A204.1 (cell line): ENCODE measurements around the gene MIEF1.

ENCODE experiments used
- FAIRE-seq: peaks from 2 replicates; lab custom pipeline; 2012; peaks lifted over from hg19 to GRCh38; lab: Jason Lieb, UNC

The MIEF1 gene

GRCh38 chr22:39502109-39502788, at the start of gene MIEF1:
Gene MIEF1 (plus strand): TSS chr22:39502290. CDS start chr22:39511295, 9,005 bp downstream.
- FAIRE-seq = peak; percentile 97

GRCh38 chr22:39452740-39453040, 49.4 kb upstream of the MIEF1 start:
- no peak for FAIRE-seq

DNA sequence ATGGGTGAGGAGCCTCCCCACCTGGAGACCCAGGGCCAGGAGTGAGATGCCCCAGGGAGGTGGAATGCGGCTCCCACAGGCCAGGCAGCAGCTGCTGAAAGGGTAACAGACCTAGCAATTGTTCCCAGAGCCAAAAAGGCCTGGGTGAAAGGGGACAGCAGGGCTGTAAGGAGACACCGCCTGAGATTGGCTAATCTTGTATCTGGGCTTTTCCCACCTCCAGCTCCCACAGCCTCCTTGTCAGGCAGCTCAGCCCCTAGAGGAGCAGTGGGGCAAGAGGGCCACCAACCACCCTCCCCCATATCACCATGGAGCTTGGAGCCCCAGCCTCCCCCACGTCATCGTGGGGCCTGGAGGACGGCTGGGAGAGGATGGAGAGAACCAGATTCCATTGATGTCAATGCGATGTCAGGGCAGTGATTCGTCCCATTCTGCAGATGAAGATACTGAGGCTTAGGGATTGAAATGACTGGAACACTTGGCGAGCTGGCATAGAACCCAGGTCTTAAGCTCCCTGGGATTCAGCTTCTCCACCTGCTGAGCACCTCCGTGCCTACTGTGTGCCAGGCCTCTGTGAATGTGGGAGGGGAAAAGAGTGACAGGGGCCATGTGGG, 48.2 kb upstream of the MIEF1 start:
- no peak for FAIRE-seq

DNA sequence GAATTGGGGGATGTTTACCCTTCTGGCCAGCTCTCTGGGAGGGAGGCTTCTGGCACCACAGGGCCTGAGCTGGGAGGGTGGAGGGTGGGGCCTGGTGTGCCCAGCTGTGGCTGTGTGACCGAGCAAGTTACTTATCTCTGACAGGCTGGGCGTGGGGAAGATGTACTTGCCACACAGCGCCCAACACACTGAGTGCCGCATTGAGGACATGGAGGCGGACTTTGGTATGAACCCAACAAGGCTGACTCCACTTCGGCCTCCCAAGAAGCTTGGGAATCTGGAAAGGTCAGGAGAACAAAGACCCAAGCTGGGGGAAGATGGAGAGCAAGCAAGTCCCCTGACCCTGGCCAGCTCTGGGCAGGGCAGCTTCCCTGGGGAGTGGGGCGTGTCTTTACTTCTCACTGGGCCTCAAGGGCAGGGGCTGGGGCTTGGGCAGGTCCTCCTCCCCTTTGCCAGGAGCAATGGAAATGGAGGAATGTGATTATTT, 47.7 kb upstream of the MIEF1 start:
- no peak for FAIRE-seq

DNA sequence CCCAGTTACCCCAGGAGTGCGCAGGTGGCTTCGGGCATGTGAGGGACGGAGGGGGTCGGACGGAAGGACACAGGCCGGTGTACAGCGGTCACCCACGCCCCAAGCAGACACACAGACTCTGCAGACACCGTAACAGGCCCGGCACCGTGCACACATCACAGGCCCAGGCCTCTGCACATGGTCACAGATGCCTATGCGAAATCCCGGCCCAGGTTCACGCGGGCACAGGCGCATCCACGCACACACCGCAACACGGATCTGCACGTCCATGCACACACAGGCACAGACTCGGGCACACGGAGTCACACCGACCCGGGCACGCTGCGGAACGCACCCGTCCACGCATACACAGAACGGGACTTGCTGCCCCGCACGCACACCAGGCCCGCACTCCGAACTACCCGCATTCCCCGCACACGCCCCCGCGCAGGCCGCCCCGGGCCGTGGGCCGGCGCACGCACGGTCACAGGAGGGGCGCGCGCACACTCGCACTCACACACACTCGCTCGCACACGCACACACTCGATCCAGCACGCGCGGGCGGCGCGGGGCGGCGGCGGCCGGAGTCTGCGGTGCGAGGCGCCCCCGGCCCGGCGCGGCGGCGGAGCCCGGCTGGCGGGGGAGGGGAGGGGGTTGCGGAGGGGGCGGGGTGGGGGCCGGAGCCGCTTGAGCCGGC, 45.4 kb upstream of the MIEF1 start, which contains the start of gene MGAT3:
TSS of gene MGAT3 (plus strand) at position 491 of the 676 bp plus-strand sequence. CDS start 30,336 bp downstream, outside the sequence.
- FAIRE-seq = no peak

GRCh38 chr22:39457198-39457555, 44.9 kb upstream of the MIEF1 start:
- FAIRE-seq = no peak

DNA sequence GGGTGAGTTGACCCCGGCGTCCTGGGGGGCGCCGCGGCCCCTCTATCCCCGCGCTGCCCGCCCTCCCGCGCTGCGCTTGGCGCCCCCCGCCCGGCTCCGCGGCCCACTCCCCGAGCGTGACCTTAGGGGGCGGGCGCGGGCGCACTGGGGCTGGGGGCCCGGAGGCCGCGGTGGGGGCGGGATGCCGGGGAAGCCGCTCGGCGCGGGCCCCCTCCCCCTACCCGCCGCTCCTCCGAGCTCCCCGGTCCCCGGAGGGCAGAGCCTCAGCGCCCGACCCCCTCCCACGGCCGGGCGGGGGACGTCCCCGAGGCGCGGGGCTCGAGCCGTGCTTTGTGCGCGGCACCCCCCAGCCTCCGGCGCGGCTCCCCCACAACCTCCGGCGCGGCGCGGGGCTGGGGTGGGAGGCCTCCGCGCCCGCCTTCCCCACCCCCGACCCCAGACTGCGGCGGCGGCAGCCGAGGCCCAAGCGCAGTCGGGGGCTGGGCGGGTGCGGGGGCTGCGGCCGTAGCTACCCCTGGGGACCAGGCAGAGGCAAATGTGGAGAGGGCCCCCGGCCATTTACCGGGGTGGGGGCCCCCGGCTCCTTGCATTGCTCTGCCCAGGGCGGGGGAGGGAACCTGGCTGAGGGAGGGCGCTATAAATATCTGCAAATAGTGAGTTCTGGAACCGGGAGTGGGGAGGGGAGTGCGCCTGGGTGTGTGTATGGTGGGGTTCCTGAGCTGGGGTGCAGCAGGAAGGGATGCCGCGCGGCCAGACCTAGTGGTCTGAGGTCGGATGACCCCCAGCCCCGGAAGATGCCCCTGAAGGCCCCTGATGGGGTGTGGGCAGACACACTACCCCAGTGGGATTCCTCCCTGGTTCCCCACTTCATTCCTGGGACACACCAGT, 44.3 kb upstream of the MIEF1 start:
- FAIRE-seq = no peak

GRCh38 chr22:39458444-39459083, 43.5 kb upstream of the MIEF1 start:
- FAIRE-seq = no peak

- FAIRE-seq = no peak
These were observed 42.4 kb upstream of the MIEF1 start for GRCh38 chr22:39459681-39460080.

DNA sequence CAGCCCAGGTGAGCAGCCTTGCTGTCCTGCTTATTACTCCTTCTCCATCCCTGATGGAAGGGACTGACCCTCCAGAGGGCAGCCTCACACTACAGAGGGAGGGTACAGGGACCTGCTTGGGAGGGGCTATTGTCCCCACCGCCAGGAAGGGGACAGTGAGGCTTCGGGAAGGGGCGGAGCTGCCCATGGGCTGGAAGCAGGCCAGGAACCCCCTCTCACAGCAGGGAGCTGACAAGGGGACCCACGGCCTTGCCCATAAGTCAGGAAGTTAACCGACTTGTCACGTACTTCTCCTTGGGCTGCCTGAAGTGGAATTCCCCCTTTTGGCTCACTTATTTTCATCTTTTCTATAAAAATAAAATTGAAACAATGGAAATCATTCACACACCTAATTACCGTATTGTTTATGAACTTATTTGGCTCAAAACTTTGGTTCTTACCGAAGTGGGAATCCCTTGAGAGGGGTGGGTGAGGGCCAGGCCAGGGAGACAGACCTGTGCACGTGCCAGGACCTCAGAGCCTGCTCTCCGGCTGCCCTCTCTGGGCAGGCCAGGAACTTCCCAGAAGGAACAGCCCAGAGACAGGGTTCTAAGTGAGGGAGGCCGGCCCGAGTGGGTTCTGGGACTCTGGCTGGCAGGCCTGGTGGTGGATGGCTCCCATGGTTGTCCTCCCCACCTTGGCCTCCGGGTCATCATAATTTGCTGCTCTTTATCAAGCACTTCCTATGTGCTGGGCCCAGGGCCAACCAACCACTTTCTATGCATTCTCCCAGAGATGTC, 39.5 kb upstream of the MIEF1 start:
- FAIRE-seq = no peak

DNA sequence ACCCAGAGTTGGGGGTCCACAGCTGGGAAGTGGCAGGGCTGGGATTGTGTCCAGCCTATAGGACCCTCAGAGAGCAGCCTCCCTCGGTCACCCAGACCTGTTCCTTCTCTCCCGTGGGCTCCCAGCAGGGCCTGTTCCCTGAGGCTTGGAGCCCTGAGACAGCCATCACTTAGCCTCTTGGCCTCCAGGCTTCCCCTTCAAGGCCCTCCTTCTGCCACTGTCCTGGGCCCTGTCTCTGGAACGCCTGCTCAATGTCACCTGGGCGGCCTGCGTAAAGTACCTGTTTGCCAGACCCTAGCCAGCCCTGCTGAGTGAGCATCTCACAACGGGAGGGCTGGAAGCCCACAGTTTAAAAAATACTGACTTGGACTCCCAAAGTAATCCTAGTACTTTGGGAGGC, 38.8 kb upstream of the MIEF1 start:
- FAIRE-seq = no peak

DNA sequence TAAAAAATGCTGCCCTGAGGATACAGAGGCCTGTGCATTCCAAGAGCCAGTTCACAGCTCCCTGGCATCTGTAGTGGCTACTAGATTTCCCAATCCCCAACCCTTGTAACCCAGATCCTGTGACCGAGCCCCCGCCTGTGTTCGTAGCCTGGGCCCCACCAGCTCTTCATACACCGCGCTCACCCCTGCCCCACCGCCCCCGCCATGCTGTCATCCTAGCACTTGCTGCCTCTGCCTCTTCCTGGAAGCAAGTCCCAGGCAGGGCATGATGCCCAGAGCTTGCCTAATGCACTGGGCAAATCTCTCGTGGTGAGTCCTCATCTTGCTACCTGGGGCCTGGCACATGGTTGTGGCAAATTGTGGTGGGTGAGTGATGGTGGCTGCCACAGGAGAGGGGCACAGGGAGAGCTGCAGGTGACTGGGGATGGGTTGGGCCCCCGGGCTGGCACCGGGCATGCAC, 38.1 kb upstream of the MIEF1 start:
- no peak for FAIRE-seq

DNA sequence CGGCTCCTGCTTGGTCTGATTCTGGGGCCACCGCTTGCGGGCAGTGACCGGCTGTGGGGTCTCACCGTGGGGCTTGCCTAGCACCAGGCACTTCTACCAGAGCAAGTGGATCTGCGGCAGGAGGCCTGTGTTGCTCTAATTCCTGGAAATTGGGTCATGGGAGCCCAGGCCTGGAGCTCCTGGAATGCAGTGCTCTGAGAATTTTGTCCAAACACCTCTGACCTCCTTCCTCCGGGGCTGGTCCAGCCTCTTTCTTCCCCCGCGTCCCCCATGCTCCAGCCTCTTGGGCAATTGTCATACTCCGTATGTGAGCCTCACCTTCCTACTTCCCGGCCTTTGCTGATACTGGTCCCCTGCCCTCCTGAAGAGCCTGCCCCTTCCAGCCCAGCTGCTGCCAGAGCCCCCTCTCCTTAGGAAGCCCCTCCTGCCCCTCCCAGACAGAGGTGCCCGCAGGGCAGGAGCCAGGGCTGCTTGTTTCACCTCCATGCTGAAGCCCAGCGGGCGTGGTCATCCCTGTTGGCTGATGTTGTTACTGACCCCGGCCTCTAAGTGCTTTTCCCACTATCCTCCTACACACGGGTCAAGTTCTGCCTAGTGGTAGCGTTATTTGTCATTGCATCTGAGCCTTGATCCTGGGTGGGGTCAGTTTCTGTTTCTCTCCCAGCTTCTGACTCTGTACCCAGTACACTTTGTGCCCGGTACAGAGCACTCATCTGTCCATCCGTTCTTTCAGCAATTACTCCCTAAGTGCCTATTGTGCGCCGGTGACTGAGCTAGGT, 35.7 kb upstream of the MIEF1 start:
- FAIRE-seq = no peak

GRCh38 chr22:39467390-39467895, 34.6 kb upstream of the MIEF1 start:
- FAIRE-seq = no peak

GRCh38 chr22:39468487-39469325, 33.4 kb upstream of the MIEF1 start:
- no peak for FAIRE-seq

DNA sequence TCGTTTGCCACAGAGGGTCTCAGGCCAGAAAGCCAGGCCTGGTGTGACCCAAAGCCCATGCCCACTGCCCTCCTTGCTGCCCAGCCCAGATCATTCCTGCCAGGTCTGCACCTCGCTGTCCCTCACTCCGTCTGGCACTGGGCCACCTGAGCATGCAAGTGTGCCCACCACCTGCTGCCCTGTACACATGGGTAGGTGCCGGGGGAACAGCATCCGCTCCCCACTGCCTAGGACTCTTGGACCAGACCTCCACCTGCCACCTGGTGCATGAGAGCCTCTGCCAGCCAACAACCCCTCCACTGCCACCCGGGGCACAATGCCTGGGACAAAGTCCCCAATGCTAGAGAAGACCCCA, 32.8 kb upstream of the MIEF1 start:
- FAIRE-seq = no peak

GRCh38 chr22:39469681-39470450, 32.2 kb upstream of the MIEF1 start:
- FAIRE-seq = no peak
